ENCODE results near the gene SLC25A11.
"Not testable (repeated sequence)": the region's sequence is repeated elsewhere in the genome, so short reads cannot be mapped to it uniquely, and the experiment has no call there.

Gene SLC25A11

DNA sequence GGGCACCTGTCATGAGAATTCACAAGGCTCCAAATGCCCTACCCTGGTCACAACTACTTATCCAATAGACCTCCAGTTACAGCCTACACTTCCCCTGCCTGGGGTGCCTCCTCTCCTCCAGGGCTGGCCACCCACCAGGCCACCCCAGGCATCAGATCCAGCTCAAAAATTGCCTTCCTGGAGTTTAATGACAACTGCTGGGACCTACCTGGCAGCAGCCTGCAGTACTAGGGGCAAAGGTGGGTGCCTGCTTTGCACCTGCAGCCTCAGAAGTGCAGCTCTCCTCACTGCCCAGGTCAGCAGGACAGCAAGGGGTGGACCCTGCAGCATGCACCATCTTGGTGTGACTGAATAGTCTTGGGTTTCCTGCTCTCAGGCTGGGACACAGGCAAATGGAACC is 4.2 kb downstream of the SLC25A11 start:
- Histone ChIP-seq H3K27me3 (ENCODE audit: control insufficient read depth, insufficient read depth, low read length) (no peaks in the 10 kb centered on the region), H3K36me3 (ENCODE audit: control insufficient read depth, insufficient read depth, low read length) (peaks cover 7% of the 10 kb centered on the region; the same call in 1 of the 2 replicates), H3K4me1 (ENCODE audit: control insufficient read depth, insufficient read depth, low read length) (peaks cover 6% of the 10 kb centered on the region), H3K27ac (ENCODE audit: low read length) (no peak overlapping the region), H3K4me3 (ENCODE audit: low read length) (no peak overlapping the region), H3K9me3 (ENCODE audit: control insufficient read depth, insufficient read depth, low read length) (no peaks in the 10 kb centered on the region)
- DNase-seq (ENCODE audit: low read depth, low spot score): no peak

DNA sequence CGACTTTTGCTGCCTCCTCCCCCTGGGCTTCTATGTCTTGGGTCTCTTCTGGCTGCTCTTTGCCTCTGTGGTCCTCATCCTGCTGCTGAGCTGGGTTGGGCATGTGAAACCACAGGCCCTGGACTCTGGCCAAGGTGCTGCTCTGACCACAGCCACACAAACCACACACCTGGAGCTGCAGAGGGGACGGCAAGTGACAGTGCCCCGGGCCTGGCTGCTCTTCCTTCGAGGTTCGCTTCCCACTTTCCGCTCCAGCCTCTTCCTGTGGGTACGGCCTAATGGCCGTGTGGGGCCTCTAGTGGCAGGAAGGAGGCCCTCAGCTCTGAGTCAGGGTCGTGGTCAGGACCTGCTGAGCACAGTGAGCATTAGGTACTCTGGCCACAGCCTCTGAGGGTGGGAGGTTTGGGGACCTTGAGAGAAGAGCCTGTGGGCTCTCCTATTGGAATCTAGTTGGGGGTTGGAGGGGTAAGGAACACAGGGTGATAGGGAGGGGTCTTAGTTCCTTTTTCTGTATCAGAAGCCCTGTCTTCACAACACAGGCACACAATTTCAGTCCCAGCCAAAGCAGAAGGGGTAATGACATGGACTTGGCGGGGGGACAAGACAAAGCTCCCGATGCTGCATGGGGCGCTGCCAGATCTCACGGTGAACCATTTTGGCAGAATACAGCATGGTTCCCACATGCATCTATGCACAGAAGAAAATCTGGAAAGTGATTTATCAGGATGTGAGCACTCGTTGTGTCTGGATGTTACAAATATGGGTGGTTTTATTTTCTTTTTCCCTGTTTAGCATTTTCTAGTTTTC is 5.5 kb downstream of the SLC25A11 start:
- no peak overlapping the region for H3K4me3 ChIP-seq (ENCODE audit: low read length)
- H3K27me3 ChIP-seq (ENCODE audit: control insufficient read depth, insufficient read depth, low read length): no peaks in the 10 kb centered on the region
- no peak overlapping the region for H3K27ac ChIP-seq (ENCODE audit: low read length)
- H3K9me3 ChIP-seq (ENCODE audit: control insufficient read depth, insufficient read depth, low read length): no peaks in the 10 kb centered on the region
- peaks cover 7% of the 10 kb centered on the region; the same call in 1 of the 2 replicates for H3K36me3 ChIP-seq (ENCODE audit: control insufficient read depth, insufficient read depth, low read length)
- WGBS (ENCODE audit: insufficient coverage, insufficient read length): no CpG with 5 or more reads among the region's 14 CpGs
- no peak for DNase-seq (ENCODE audit: low read depth, low spot score)
- peaks cover 6% of the 10 kb centered on the region for H3K4me1 ChIP-seq (ENCODE audit: control insufficient read depth, insufficient read depth, low read length)

DNA sequence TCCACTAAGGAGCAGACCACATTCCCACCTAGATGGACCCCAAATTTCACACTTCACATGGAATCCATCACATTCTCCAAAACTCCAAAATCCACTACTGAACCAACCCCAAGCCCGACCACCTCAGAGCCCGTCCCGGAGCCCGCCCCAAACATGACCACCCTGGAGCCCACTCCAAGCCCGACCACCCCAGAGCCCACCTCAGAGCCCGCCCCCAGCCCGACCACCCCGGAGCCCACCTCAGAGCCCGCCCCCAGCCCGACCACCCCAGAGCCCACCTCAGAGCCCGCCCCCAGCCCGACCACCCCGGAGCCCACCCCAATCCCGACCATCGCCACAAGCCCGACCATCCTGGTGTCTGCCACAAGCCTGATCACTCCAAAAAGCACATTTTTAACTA is 6.2 kb downstream of the SLC25A11 start:
- WGBS (ENCODE audit: insufficient coverage, insufficient read length): 100% methylated on average over 3 of the region's 16 CpGs
- DNase-seq (ENCODE audit: low read depth, low spot score): no peak

DNA sequence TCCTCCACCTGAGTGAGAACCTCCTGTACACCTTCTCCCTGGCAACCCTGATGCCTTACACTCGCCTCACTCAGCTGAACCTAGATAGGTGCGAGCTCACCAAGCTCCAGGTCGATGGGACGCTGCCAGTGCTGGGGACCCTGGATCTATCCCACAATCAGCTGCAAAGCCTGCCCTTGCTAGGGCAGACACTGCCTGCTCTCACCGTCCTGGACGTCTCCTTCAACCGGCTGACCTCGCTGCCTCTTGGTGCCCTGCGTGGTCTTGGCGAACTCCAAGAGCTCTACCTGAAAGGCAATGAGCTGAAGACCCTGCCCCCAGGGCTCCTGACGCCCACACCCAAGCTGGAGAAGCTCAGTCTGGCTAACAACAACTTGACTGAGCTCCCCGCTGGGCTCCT is 7.1 kb downstream of the SLC25A11 start:
- no peak for DNase-seq (ENCODE audit: low read depth, low spot score)
- Histone ChIP-seq H3K27ac (ENCODE audit: low read length) (no peak overlapping the region), H3K27me3 (ENCODE audit: control insufficient read depth, insufficient read depth, low read length) (no peaks in the 10 kb centered on the region), H3K4me1 (ENCODE audit: control insufficient read depth, insufficient read depth, low read length) (no peaks in the 10 kb centered on the region), H3K9me3 (ENCODE audit: control insufficient read depth, insufficient read depth, low read length) (no peaks in the 10 kb centered on the region), H3K36me3 (ENCODE audit: control insufficient read depth, insufficient read depth, low read length) (peaks cover 2% of the 10 kb centered on the region; the same call in 1 of the 2 replicates), H3K4me3 (ENCODE audit: low read length) (no peak overlapping the region)
- WGBS (ENCODE audit: insufficient coverage, insufficient read length): no CpG with 5 or more reads among the region's 12 CpGs

More for the DNA sequence above, 6.2 kb downstream of the SLC25A11 start:
- H3K4me3 ChIP-seq (ENCODE audit: low read length): no peak overlapping the region
- H3K27ac ChIP-seq (ENCODE audit: low read length): no peak overlapping the region
- H3K36me3 ChIP-seq (ENCODE audit: control insufficient read depth, insufficient read depth, low read length): peaks cover 7% of the 10 kb centered on the region; the same call in 1 of the 2 replicates
- H3K27me3 ChIP-seq (ENCODE audit: control insufficient read depth, insufficient read depth, low read length): no peaks in the 10 kb centered on the region
- H3K9me3 ChIP-seq (ENCODE audit: control insufficient read depth, insufficient read depth, low read length): no peaks in the 10 kb centered on the region
- H3K4me1 ChIP-seq (ENCODE audit: control insufficient read depth, insufficient read depth, low read length): peaks cover under 1% of the 10 kb centered on the region; the same call in 1 of the 2 replicates

DNA sequence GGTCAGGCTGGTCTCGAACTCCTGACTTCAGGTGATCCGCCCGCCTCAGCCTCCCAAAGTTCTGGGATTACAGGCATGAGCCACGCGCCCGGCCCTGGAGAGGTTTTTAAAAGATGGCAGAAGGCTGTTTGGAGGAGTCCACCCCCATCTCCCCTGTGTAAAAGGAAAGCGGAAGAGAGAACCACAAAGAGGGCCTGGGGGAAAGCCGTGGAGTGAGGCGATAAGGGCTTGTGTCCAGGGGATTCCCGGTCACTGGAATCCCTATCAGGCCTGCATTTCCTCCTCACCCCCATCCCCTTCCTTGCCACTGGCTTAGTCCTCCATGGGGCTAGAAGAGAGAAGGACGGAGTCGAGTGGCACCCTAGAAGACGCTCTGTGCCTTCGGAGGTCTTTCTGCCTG is 7.9 kb downstream of the SLC25A11 start, which contains the start of gene GP1BA:
TSS of gene GP1BA (plus strand) at position 315 of the 400 bp plus-strand sequence. CDS start 328 bp downstream, outside the sequence.
- H3K9me3 ChIP-seq (ENCODE audit: control insufficient read depth, insufficient read depth, low read length): no peaks in the 10 kb centered on the region
- no peak within 1 kb of the TSS for H3K27ac ChIP-seq (ENCODE audit: low read length)
- WGBS (ENCODE audit: insufficient coverage, insufficient read length): no CpG with 5 or more reads among the region's 14 CpGs
- DNase-seq (ENCODE audit: low read depth, low spot score): no peak
- H3K4me3 ChIP-seq (ENCODE audit: low read length): no peak within 1 kb of the TSS
- 0 out of 2 replicates have a peak, but pooled peaks cover 2% of the 10 kb centered on the region for H3K36me3 ChIP-seq (ENCODE audit: control insufficient read depth, insufficient read depth, low read length)
- no peaks in the 10 kb centered on the region for H3K27me3 ChIP-seq (ENCODE audit: control insufficient read depth, insufficient read depth, low read length)
- H3K4me1 ChIP-seq (ENCODE audit: control insufficient read depth, insufficient read depth, low read length): no peaks in the 10 kb centered on the region

DNA sequence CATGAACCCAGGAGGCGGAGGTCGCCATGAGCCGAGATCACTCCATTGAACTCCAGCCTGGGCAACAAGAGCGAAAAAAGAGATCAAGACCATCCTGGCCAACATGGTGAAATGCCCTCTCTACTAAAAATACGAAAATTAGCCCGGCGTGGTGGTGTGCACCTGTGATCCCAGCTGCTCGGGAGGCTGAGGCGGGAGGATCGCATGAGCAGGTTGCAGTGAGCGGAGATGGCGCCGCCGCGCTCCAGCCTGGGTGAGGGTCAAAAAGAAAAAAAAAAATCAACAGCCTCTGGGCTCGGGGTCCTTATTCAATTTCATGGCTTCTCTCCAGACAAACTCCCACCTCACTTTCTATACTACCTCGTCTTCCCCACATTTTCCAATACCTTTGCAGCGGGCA is 11.0 kb downstream of the SLC25A11 start:
- H3K4me3 ChIP-seq (ENCODE audit: low read length): no peak overlapping the region
- H3K27me3 ChIP-seq (ENCODE audit: control insufficient read depth, insufficient read depth, low read length): no peaks in the 10 kb centered on the region
- H3K9me3 ChIP-seq (ENCODE audit: control insufficient read depth, insufficient read depth, low read length): no peaks in the 10 kb centered on the region
- WGBS (ENCODE audit: insufficient coverage, insufficient read length): 100% methylated on average over 1 of the region's 18 CpGs
- no peaks in the 10 kb centered on the region for H3K4me1 ChIP-seq (ENCODE audit: control insufficient read depth, insufficient read depth, low read length)
- no peak overlapping the region for H3K27ac ChIP-seq (ENCODE audit: low read length)
- no peak for DNase-seq (ENCODE audit: low read depth, low spot score)
- H3K36me3 ChIP-seq (ENCODE audit: control insufficient read depth, insufficient read depth, low read length): 0 out of 2 replicates have a peak, but pooled peaks cover 2% of the 10 kb centered on the region

DNA sequence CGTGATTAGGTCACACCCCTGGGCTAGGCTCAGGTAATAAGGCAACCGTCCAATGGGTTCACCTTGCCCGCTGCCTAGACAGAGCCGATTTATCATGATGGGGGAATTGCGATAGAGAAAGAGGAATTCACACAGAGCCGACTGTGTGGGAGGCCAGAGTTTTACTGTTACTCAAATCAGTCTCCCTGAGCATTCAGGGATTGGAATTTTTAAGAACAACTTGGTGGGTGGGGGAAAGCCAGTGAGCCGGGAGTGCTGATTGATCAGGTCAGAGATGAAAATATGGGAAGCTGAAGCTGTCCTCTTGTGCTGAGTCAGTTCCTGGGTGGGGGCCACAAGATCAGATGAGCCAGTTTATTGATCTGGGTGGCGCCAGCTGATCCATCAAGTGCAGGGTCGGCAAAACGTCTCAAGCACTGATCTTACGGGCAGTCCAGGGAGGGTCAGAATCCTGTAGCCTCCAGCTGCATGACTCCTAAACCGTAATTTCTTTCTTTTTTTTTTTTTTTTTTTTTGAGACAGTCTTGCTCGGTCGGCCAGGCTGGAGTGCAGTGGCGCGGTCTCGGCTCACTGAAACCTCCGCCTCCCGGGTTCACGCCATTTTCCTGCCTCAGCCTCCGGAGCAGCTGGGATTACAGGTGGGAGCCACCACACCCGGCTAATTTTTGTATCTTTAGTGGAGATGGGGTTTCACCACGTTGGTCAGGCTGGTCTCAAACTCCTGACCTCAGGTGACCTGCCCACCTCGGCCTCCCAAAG is 13.1 kb downstream of the SLC25A11 start:
- not testable (repeated sequence) for H3K4me3 ChIP-seq (ENCODE audit: low read length); H3K27ac ChIP-seq (ENCODE audit: low read length); H3K9me3 ChIP-seq (ENCODE audit: control insufficient read depth, insufficient read depth, low read length); H3K36me3 ChIP-seq (ENCODE audit: control insufficient read depth, insufficient read depth, low read length); H3K27me3 ChIP-seq (ENCODE audit: control insufficient read depth, insufficient read depth, low read length); DNase-seq (ENCODE audit: low read depth, low spot score); H3K4me1 ChIP-seq (ENCODE audit: control insufficient read depth, insufficient read depth, low read length)
- WGBS (ENCODE audit: insufficient coverage, insufficient read length): no CpG with 5 or more reads among the region's 24 CpGs

DNA sequence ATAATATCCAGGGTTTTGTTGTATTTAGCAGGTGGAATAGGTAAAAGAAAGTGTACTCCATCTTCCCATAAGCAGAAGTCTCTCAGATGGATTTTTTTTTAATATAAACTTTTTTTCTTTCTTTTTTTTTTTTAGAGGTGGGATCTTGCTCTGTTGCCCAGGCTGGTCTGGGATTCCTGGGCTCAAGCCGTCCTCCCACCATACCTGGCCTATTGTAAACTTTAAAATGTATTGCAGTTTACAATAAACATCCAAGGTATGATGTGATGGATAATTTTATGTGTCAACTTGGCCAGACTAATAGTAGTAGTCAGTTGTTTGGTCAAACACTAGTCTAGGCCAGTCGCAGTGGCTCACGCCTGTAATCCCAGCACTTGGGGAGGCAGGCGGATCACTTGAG is 18.5 kb downstream of the SLC25A11 start:
- Histone ChIP-seq H3K36me3 (ENCODE audit: control insufficient read depth, insufficient read depth, low read length) (no peaks in the 10 kb centered on the region), H3K27ac (ENCODE audit: low read length) (no peak overlapping the region), H3K4me3 (ENCODE audit: low read length) (no peak overlapping the region), H3K9me3 (ENCODE audit: control insufficient read depth, insufficient read depth, low read length) (no peaks in the 10 kb centered on the region), H3K27me3 (ENCODE audit: control insufficient read depth, insufficient read depth, low read length) (no peaks in the 10 kb centered on the region), H3K4me1 (ENCODE audit: control insufficient read depth, insufficient read depth, low read length) (no peaks in the 10 kb centered on the region)
- WGBS (ENCODE audit: insufficient coverage, insufficient read length): no CpG with 5 or more reads among the region's 4 CpGs
- no peak for DNase-seq (ENCODE audit: low read depth, low spot score)

DNA sequence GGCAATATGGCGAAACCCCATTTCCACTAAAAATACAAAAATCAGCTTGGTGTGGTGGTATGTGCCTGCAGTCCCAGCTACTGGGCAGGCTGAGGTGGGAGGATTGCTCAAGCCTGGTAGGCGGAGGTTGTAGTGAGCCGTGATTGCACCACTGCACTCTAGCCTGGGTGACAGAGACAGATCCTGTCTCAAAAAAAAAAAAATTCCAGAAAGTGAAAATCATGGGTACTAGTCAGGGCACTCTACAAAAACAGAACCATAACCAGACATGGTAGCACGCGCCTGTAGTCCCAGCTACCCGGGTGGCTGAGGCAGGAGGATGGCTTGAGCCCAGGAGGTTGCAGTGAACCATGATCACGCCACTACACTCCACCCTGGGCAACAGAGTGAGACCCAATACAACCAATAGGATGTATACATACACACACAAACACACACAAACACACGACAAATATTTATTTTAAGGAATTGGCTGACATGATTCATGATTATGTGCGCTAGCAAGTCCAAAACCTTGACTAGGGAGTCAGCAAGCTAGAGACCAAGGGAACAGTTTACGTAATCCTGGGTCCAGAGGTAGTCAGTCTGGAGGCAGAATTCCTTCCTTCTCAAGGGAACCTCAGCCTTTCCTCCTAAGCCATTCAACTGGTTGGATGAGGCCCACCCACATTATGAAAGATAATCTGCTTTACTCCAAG is 19.3 kb downstream of the SLC25A11 start:
- Histone ChIP-seq H3K4me3 (ENCODE audit: low read length) (no peak overlapping the region), H3K27ac (ENCODE audit: low read length) (no peak overlapping the region), H3K36me3 (ENCODE audit: control insufficient read depth, insufficient read depth, low read length) (no peaks in the 10 kb centered on the region), H3K9me3 (ENCODE audit: control insufficient read depth, insufficient read depth, low read length) (no peaks in the 10 kb centered on the region), H3K4me1 (ENCODE audit: control insufficient read depth, insufficient read depth, low read length) (no peaks in the 10 kb centered on the region), H3K27me3 (ENCODE audit: control insufficient read depth, insufficient read depth, low read length) (no peaks in the 10 kb centered on the region)
- no CpG with 5 or more reads among the region's 10 CpGs for WGBS (ENCODE audit: insufficient coverage, insufficient read length)
- no peak for DNase-seq (ENCODE audit: low read depth, low spot score)

DNA sequence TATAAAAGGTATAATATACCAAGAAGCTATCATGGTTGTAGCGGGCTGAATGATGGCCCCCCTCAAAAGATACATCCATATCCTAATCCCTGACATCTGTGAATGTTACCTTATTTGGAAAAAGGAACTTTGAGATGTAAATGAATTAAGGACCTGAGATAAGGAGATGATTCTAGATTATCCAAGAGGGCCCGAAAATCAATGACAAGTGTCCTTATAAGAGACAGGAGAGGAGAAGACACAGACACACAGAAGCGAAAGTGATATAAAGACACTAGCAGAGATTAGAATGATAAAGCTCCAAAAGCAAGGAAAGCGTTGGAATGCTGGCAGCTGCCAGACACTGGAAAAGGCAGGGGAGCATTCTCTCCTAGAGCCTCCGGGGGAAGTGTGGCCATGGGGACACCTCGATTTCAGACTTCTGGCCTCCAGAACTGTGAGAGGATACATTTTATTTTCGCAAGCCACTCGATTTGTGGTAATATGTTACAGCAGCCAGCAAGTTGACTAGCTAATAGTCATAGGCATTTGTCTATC is 20.3 kb downstream of the SLC25A11 start:
- Histone ChIP-seq H3K27ac (ENCODE audit: low read length) (no peak overlapping the region), H3K4me3 (ENCODE audit: low read length) (no peak overlapping the region), H3K9me3 (ENCODE audit: control insufficient read depth, insufficient read depth, low read length) (no peaks in the 10 kb centered on the region), H3K27me3 (ENCODE audit: control insufficient read depth, insufficient read depth, low read length) (no peaks in the 10 kb centered on the region), H3K36me3 (ENCODE audit: control insufficient read depth, insufficient read depth, low read length) (no peaks in the 10 kb centered on the region), H3K4me1 (ENCODE audit: control insufficient read depth, insufficient read depth, low read length) (no peaks in the 10 kb centered on the region)
- DNase-seq (ENCODE audit: low read depth, low spot score): no peak
- no CpG with 5 or more reads among the region's 8 CpGs for WGBS (ENCODE audit: insufficient coverage, insufficient read length)

Data from iPS DF 6.9 (cell line).